Mammary epithelial cell (primary cell): Measurements from ENCODE around the gene DNMT3A.

Source experiments
- EZH2 ChIP-seq: IDR thresholded peaks from 2 replicates; pipeline ENCODE4 v1.6.1; 2012; ENCODE audit warnings: low read length, inconsistent platforms, borderline replicate concordance
- TF ChIP-seq, protein P1 (sequence below), 2 donors: IDR thresholded peaks in 1 of 2; conservative IDR thresholded peaks in 1 of 2; 2 replicates each; pipeline ENCODE4 v1.5.1; 2011 to 2012; ENCODE audit warnings: inconsistent platforms in 2 of 2, low read length in 2 of 2, mild to moderate bottlenecking in 2 of 2, control low read depth in 1 of 2, low read depth in 1 of 2; ENCODE audit not compliant: insufficient read depth in 1 of 2; ENCODE audit errors: extremely low read depth in 1 of 2

DNA sequence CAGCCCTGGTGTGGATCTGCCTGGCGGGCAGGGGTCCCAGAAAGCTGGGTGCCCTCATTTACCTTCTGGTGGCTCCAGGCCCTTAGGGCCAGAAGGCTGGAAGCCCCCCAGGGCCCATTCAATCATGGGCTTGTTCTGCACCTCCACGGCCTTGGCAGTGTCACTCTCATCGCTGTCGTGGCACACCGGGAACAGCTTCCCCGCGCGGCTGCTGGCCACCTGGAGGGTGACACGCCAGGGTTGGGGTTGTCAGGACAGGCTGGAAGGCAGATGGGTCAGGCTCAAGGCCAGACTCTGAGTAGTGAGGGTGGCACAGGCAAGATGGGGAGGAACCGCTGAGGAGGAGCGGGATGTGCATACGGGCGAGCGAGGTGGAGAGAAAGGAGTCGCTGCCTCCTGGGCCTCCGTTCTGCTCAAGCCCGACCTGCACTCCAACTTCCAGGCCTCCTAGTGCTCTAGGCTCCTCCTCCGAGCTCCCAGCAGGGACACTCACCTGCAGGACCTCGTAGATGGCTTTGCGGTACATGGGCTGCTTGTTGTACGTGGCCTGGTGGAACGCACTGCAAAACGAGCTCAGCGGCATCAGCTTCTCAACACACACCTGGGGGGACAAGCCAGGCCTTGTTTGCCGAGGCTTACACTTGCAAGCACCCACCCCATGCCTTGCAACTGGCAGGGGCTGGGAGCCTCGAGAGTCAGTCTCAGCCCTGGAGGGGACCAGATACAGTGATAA lies 95.0 kb downstream of the DNMT3A start:
- TF ChIP-seq, protein P1, sequence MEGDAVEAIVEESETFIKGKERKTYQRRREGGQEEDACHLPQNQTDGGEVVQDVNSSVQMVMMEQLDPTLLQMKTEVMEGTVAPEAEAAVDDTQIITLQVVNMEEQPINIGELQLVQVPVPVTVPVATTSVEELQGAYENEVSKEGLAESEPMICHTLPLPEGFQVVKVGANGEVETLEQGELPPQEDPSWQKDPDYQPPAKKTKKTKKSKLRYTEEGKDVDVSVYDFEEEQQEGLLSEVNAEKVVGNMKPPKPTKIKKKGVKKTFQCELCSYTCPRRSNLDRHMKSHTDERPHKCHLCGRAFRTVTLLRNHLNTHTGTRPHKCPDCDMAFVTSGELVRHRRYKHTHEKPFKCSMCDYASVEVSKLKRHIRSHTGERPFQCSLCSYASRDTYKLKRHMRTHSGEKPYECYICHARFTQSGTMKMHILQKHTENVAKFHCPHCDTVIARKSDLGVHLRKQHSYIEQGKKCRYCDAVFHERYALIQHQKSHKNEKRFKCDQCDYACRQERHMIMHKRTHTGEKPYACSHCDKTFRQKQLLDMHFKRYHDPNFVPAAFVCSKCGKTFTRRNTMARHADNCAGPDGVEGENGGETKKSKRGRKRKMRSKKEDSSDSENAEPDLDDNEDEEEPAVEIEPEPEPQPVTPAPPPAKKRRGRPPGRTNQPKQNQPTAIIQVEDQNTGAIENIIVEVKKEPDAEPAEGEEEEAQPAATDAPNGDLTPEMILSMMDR (conservative IDR thresholded peaks at IDR 0.05 in 1 of 2, IDR thresholded peaks at IDR 0.05 in 1 of 2; ENCODE audit: extremely low read depth in 1 of 2, insufficient read depth in 1 of 2, low read depth in 1 of 2, low read length in 2 of 2) = no peak
- no peak for TF ChIP-seq EZH2
